Renal cortical epithelial cell (primary cell): ENCODE data around the gene NUDT15. TPM values are rescaled to one million over a fixed set of nuclear protein-coding genes. Genes with fewer than 3 reads are reported as not detected.
A peak's percentile ranks its signal among the peaks of the same experiment; 100 is the strongest.
"Not testable (repeated sequence)": the region's sequence is repeated elsewhere in the genome, so short reads cannot be mapped to it uniquely, and the experiment has no call there.

Experiments used
- DNase-seq: peaks from one replicate; pipeline ENCODE4 v3.0.0-alpha.2; 2011; ENCODE audit warnings: low read depth
- total RNA-seq: library from RNA; depleted of rRNA; stranded (reverse); fragments of >200 nt; gene quantifications from 2 replicates; pipeline ENCODE4 v1.2.3, GENCODE V29; 2014

The NUDT15 gene
- total RNA-seq, 1 donor from 2014 or later = 17.1 TPM

DNA sequence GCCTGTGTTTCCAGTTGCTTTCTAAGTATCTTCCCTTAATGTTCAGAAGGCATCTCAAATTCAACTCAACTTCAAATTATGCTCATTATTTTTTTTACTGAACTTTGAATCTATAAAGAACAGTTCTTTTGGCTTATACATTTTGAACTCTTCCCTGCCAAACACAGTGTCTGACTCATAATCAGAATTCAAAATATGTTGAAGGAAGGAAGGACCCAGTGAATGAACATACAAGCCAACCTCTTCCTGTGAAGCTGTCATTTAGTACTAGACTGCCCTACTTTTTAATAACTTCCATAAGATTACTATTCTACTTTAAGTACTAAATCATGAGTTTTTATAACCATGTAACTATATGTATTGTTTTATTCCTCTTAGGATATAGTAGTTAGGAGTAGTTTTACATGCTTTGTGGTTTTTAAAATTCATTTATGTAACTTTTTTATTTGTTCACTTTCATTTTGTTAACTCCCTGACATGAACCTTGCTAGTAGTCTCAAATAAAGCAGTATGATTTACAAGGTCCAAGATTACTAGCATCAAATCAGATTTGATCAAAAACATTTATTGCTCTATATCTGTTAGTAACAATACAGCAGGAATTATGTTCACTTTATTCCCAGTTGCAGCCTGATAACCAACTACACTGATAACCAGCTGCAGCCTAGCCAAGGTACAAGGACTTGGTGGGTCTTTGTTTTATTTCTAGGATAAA, 6.4 kb downstream of the NUDT15 start:
- DNase-seq = peak; percentile 34

- no peak for DNase-seq
Measured at GRCh38 chr13:48050550-48050949, 13.0 kb downstream of the NUDT15 start.

GRCh38 chr13:48054601-48055000, 17.1 kb downstream of the NUDT15 start:
- no peak for DNase-seq

GRCh38 chr13:48055712-48056111, 18.2 kb downstream of the NUDT15 start:
- DNase-seq = no peak

DNA sequence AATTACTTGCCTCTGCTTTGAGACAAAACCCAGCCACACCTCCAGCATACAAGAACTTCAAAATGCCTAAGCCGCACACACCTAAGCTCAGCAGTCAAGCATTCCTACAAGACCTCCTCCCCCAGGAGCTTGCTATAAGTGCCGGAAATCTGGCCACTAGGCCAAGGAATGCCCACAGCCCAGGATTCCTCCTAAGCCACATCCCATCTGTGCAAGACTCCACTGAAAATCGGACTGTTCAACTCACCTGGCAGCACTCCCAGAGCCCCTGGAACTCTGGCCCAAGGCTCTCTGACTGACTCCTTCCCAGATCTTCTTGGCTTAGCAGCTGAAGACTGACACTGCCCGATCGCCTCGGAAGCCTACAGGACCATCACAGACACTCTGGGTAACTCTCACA, 21.0 kb downstream of the NUDT15 start:
- DNase-seq = not testable (repeated sequence)

GRCh38 chr13:48059951-48060350, 22.4 kb downstream of the NUDT15 start:
- not testable (repeated sequence) for DNase-seq

GRCh38 chr13:48066310-48066989, 28.9 kb downstream of the NUDT15 start:
- no peak for DNase-seq

DNA sequence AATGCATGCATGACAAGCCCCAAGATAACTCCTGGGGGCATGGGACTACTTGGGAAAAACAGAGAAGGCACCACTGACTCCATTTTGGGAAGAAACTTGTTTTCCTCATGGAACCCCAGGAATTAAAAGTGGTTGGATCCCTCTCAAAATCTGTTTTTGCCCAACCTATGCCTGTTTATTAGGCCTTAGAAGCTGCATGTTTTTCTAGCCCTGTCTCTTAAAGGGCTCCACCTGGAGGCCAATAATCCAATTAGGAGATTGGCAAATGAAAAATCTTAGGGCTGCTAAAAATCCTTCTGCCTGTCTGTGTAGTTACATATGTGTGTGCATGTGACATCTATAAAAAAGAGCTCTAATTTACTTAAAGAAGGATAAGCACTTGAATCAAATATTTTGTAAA, 30.5 kb downstream of the NUDT15 start:
- no peak for DNase-seq

- no peak for DNase-seq
Measured at GRCh38 chr13:48068952-48069351, 31.4 kb downstream of the NUDT15 start.

DNA sequence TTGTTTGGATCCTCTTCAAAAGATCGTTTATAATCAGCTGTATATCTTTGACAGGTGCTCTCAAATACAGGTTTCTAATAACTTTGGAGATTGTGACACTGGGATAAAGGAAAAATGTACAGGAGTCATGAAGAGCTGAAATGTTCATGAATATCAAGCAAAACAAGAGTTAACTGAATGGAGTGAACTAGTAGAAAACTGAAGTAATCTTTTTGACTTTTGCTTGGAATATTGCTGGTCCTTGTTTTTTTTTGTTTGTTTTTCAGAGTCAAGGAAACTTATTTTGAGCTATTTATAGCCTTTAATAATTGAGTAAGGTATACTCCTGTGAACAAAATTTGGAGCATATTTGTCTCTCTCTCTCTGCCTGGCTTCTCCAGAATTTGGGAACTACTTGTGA, 32.0 kb downstream of the NUDT15 start:
- peak; percentile 11 for DNase-seq

- no peak for DNase-seq
Measured at GRCh38 chr13:48070942-48071341, 33.4 kb downstream of the NUDT15 start.

GRCh38 chr13:48072304-48072703, 34.8 kb downstream of the NUDT15 start:
- DNase-seq = no peak

DNA sequence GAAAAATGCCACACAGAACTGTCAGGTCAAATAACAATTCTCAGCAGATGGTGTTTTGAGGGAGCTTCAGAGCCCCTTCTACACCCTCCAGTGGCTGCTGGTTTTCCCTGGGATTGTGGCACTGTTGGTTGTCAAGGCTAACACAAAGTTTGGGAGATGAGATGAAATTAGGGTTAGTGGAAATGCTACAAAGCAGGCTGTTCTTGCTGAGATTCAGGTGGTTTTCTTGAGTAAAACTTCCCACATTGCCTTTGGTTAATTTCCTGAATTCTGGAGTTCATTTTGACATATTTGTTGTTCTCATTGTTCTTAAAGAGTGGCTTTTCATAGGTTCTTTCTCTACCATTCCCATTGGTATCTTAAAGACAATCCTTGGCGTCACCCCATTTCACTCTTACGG, 35.3 kb downstream of the NUDT15 start:
- no peak for DNase-seq

- no peak for DNase-seq
Measured at GRCh38 chr13:48074006-48074405, 36.5 kb downstream of the NUDT15 start.

DNA sequence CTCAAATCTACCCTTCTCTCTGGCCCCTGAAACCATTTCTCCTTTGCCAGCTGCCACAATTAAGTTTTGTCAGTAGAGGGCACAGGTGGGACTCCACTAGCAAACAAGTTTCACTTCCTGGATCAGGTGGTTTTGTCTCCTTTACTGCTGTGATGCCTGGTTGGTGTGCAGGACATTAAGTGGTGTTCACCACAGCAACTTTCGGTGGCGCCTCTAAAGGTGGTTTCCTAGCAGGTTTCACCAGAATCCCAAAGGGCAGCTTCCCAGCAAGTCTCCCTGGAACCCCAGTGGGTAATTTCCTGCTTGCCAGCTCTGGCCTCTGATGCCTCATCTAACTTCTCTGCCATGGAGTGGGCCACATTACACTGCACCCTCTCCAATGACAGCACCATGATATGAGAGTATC, 40.7 kb downstream of the NUDT15 start:
- DNase-seq = peak; percentile 53

- DNase-seq = no peak
Measured at GRCh38 chr13:48081739-48082138, 44.2 kb downstream of the NUDT15 start.

DNA sequence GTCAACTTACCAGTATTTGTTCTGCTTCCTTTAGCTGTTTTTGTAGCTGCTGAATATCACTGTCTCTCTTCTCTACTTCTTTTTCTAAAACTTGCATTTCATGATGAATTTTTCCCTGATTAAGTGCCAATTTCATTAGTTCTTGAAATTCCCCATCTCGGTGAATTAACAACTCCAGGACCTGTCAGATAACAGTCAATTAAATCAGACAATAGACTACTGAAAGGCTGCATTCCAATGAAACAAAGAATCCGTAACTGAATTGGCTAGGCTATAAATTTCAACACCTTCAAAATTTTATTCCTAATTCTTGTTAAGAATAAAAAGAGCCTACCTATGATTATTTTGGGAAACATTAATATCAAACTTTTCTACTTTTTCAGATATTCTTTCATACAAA, 48.7 kb downstream of the NUDT15 start:
- no peak for DNase-seq

GRCh38 chr13:48093588-48093987, 56.1 kb downstream of the NUDT15 start:
- DNase-seq = no peak

GRCh38 chr13:48094404-48094780, 56.9 kb downstream of the NUDT15 start:
- DNase-seq = no peak

DNA sequence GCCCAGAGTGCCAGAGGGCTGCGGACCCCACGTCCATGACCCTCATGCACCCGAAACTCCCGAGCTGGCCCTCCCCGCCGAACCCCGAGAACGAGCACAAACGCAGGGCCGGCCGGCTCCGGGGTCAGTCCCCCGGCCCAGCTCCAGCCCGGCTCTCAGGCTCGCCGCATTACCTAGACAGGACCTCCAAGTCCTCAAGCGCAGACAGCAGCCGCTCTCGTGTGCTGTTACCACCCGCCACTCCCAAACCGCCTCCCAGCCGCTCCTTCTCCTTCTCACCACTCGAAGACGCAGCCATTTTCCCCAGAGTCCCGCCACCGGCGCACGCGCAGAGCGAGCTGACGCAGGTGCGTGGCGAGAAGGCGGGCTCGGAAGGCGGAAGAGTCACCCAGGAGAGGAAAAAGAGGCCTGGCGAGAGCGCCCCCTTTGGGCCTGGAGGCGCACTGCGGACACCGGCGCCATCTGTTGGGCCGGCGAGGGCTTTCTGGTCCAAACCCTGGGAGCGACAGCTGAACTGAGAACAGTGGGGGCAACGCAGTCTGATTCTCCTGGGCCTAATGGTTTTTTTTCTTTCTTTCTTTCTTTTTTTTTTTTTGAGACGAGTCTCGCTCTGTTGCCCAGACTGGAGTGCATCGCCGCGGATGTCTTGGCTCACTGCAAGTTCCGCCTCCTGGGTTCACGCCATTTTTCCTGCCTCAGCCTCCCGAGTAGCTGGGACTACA, 57.4 kb downstream of the NUDT15 start, which contains the start of gene MED4:
TSS of gene MED4 (minus strand) at position 324 of the 722 bp plus-strand sequence. CDS start at position 298, 26 bp downstream.
- peak; percentile 81 for DNase-seq

DNA sequence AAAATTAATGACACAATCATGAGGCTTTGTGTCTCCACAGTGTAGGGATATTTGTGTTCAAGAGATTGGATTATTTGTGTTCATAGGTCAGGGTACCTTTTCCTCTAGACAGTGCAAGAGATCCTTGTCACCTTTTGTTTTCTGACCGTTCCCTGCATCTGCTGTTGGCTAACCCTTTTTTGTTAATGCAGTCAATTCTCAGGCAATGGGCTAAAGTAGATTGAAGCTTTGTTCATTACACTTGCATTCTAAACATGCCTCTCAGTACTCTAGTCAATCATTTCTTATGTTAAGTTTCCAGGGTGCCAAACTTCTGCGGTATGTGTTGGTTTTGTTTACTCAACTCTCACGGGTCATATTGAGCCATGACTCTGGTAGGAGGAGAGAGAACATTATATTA, 59.1 kb downstream of the NUDT15 start:
- DNase-seq = peak; percentile 93
